ENCODE results near the gene ANXA6. TPM values are rescaled to one million over a fixed set of nuclear protein-coding genes. Genes with fewer than 3 reads are reported as not detected.

ANXA6 gene
- total and polyA plus RNA-seq, 9 of the 15 experiments (the other 6 are each of a cell fraction or from before 2014, with no cell fraction given): 0.70 to 13.2 (median 8.3) TPM

GRCh38 chr5:151080613-151081430 lies 76.8 kb downstream of the ANXA6 start, which contains the start of gene TNIP1 (continued):
- no peak; the same call in 1 of the 2 replicates for TF ChIP-seq REST (IDR thresholded peaks at IDR 0.05; ENCODE audit: borderline replicate concordance)
- TF ChIP-seq REST (CRISPR knock-in tag; IDR thresholded peaks at IDR 0.05; ENCODE audit: low read depth): 0 out of 2 replicates have a peak, but pooled peaks have one; percentile 15
- TF ChIP-seq KAT8 (IDR thresholded peaks at IDR 0.05; ENCODE audit: low read depth): no peak
- peak; percentile 89 to 94 for TF ChIP-seq MAZ (CRISPR knock-in tag; conservative IDR thresholded peaks at IDR 0.05 in 1 of 2, IDR thresholded peaks at IDR 0.05 in 1 of 2)
- no peak for TF ChIP-seq CBFA2T2 (conservative IDR thresholded peaks at IDR 0.05)
- TF ChIP-seq NCOR1 (IDR thresholded peaks at IDR 0.05): 0 out of 2 replicates have a peak, but pooled peaks have one; percentile 17
- no peak; the same call in 1 of the 2 replicates for TF ChIP-seq BRD4 (IDR thresholded peaks at IDR 0.05)
- TF ChIP-seq NFIC (IDR thresholded peaks at IDR 0.05): peak; percentile 98
- peak; percentile 80 for TF ChIP-seq SP2 (IDR thresholded peaks at IDR 0.05; ENCODE audit: extremely low read depth, low read depth, low read length, poor library complexity, severe bottlenecking)
- peak; percentile 68 for TF ChIP-seq MTA3 (IDR thresholded peaks at IDR 0.05; ENCODE audit: borderline replicate concordance)
- no peak for TF ChIP-seq CC2D1A (IDR thresholded peaks at IDR 0.05)
- TF ChIP-seq CTCF (IDR thresholded peaks at IDR 0.05 in 2 of 3, conservative IDR thresholded peaks at IDR 0.05 in 1 of 3; ENCODE audit: insufficient read depth in 2 of 3, low read depth in 1 of 3, low read length in 3 of 3): no peak
- TF ChIP-seq SOX6 (IDR thresholded peaks at IDR 0.05): peak; percentile 57; the same call in 1 of the 2 replicates
- TF ChIP-seq ETS1 (conservative IDR thresholded peaks at IDR 0.05; ENCODE audit: control insufficient read depth, low read depth, low read length): peak; percentile 51; the same call in 1 of the 2 replicates
- peak; percentile 74 to 91 for TF ChIP-seq FOXA3 (CRISPR knock-in tag; conservative IDR thresholded peaks at IDR 0.05 in 1 of 2, IDR thresholded peaks at IDR 0.05 in 1 of 2)
- 0 out of 2 replicates have a peak, but pooled peaks have one; percentile 11 for TF ChIP-seq POLR2H (tag; IDR thresholded peaks at IDR 0.05; ENCODE audit: low read depth)
